HG02759 (cell line): Measurements from ENCODE around the gene CD7.

Experiments used
- ATAC-seq: cut with Tn5 transposase; IDR thresholded peaks from one replicate; pipeline ENCODE4 v1.9.1; 2021; ENCODE audit warnings: mild to moderate bottlenecking, moderate library complexity; ENCODE audit not compliant: unreplicated experiment

Gene CD7

DNA sequence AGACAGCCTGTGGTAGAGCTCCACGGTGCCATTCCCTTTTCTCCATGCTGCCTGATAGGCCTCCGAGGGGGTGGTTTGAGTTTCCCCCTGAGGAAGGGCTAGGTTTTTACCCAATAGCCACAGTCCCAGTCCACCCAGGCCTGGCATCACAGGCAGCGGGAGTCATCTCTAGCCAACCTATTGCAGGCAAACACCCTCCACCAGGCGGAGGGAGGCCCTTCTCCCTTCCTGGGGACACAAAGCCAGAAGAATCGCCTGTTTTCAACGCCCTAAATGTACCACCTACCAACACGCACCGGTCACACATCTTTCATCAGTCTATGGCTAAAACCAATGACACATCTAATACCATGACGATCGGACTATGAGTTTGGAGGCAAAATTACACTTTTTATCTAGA is 51.3 kb downstream of the CD7 start:
- no peak for ATAC-seq
